Esophagus squamous epithelium (tissue), 4 donors: Measurements from ENCODE around the gene ZBTB46.

ENCODE experiments used
- POLR2A ChIP-seq, 4 donors: fragments of 450-650 bp; IDR thresholded peaks; one replicate each; pipeline ENCODE4 v1.6.1; 2017; ENCODE audit warnings: antibody characterized with exemption in 4 of 4, mild to moderate bottlenecking in 4 of 4, moderate library complexity in 3 of 4
- TF ChIP-seq, protein P1 (sequence below), 6 experiments: fragments of 450-650 bp in 4 of 6; fragments of 200-600 bp in 2 of 6; sonication (generic) in 2 of 6; IDR thresholded peaks; one replicate each; pipeline ENCODE4 v1.5.1; 2016 to 2019; ENCODE audit warnings: antibody characterized with exemption in 6 of 6, mild to moderate bottlenecking in 4 of 6, moderate library complexity in 4 of 6

DNA sequence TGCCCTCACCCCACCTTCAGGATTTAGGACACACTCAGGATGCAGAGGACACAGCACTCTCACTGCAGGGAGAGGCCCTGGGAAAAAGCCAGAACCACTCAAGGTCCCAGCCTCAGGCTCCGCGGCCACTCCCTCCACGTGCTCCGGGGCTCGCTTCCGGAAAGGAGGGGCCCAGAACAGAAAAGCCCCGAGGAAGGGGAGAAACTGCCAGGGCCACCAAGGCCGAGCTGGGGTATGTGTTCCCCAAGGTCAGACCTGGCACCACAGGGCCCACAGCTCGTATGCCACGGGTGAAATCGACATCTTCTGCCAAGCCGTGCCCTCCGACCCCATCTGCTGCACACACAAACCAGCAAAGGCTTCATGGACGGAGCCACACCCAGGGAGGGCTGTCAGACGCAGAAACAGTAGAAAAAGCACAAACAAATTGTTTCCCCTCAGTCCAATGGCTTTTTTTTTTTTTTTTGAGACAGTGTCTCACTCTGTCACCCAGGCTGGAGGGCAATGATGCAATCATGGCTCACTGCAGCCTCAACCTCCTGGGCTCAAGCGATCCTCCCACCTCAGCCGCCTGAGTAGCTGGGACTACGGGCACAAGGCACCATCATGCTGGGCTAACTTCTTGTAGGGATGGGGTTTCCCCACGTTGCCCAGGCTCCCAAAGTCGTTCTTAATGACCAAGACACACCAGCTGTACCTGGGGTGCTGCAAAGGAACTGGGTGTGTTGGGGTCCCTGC is 58.1 kb downstream of the ZBTB46 start:
- TF ChIP-seq, protein P1, sequence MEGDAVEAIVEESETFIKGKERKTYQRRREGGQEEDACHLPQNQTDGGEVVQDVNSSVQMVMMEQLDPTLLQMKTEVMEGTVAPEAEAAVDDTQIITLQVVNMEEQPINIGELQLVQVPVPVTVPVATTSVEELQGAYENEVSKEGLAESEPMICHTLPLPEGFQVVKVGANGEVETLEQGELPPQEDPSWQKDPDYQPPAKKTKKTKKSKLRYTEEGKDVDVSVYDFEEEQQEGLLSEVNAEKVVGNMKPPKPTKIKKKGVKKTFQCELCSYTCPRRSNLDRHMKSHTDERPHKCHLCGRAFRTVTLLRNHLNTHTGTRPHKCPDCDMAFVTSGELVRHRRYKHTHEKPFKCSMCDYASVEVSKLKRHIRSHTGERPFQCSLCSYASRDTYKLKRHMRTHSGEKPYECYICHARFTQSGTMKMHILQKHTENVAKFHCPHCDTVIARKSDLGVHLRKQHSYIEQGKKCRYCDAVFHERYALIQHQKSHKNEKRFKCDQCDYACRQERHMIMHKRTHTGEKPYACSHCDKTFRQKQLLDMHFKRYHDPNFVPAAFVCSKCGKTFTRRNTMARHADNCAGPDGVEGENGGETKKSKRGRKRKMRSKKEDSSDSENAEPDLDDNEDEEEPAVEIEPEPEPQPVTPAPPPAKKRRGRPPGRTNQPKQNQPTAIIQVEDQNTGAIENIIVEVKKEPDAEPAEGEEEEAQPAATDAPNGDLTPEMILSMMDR (IDR thresholded peaks at IDR 0.05), result no peak
- TF ChIP-seq POLR2A (IDR thresholded peaks at IDR 0.05), result no peak
